Sigmoid colon (tissue), 4 donors: ENCODE data around the gene MPDZ.

Experiments used
- EP300 ChIP-seq, 4 donors: sonication (generic); formaldehyde crosslinking; IDR thresholded peaks; one replicate each; pipeline ENCODE4 v1.6.1; 2017; ENCODE audit warnings: antibody characterized with exemption in 4 of 4
- POLR2A ChIP-seq, 2 donors: fragments of 450-650 bp; IDR thresholded peaks; one replicate each; pipeline ENCODE4 v1.6.1; 2016; ENCODE audit warnings: antibody characterized with exemption in 2 of 2, mild to moderate bottlenecking in 2 of 2, moderate library complexity in 2 of 2
- POLR2AphosphoS5 ChIP-seq, 4 donors: sonication (generic); formaldehyde crosslinking; IDR thresholded peaks; one replicate each; pipeline ENCODE4 v1.6.1; 2017; ENCODE audit warnings: antibody characterized with exemption in 4 of 4
- TF ChIP-seq, protein P1 (sequence below), 4 experiments: fragments of 450-650 bp in 3 of 4; fragments of 200-600 bp in 1 of 4; IDR thresholded peaks; one replicate each; pipeline ENCODE4 v1.5.1; 2016 to 2019; ENCODE audit warnings: antibody characterized with exemption in 4 of 4, mild to moderate bottlenecking in 3 of 4, moderate library complexity in 2 of 4

DNA sequence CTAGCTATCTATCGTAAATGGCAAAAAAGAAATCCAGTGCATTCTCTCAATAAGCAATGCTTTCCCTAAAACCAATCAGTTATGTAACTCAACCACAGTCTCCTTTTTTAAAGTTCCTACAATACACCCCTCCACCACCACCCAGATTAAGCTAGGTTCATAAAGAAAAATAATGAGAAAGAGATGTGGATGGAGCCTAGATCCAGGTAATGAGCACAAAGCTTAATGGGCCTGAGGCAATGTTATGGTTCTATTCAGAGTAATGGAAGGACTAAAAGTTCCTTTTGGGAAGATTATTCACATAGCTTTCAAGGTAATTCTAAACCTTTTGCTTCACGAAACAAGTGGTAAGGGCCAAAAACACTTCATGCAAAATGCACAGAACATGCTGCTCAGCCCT lies 113.5 kb downstream of the MPDZ start:
- TF ChIP-seq POLR2A (IDR thresholded peaks at IDR 0.05) (no peak), POLR2AphosphoS5 (IDR thresholded peaks at IDR 0.05) (no peak), EP300 (IDR thresholded peaks at IDR 0.05) (no peak)
- TF ChIP-seq, protein P1, sequence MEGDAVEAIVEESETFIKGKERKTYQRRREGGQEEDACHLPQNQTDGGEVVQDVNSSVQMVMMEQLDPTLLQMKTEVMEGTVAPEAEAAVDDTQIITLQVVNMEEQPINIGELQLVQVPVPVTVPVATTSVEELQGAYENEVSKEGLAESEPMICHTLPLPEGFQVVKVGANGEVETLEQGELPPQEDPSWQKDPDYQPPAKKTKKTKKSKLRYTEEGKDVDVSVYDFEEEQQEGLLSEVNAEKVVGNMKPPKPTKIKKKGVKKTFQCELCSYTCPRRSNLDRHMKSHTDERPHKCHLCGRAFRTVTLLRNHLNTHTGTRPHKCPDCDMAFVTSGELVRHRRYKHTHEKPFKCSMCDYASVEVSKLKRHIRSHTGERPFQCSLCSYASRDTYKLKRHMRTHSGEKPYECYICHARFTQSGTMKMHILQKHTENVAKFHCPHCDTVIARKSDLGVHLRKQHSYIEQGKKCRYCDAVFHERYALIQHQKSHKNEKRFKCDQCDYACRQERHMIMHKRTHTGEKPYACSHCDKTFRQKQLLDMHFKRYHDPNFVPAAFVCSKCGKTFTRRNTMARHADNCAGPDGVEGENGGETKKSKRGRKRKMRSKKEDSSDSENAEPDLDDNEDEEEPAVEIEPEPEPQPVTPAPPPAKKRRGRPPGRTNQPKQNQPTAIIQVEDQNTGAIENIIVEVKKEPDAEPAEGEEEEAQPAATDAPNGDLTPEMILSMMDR (IDR thresholded peaks at IDR 0.05): no peak
